Thoracic aorta (tissue), 2 donors: ENCODE results near the gene ADGRG1. TPM values are rescaled to one million over a fixed set of nuclear protein-coding genes. Genes with fewer than 3 reads are reported as not detected.

Experiments
- ATAC-seq: fragments of 150-250 bp; one replicate; pipeline ENCODE4 v1.8.0; 2017; ENCODE audit warnings: low read depth; ENCODE audit not compliant: insufficient number of reproducible peaks, low FRiP score
- DNase-seq: peaks from one replicate; pipeline ENCODE4 v3.0.0-alpha.2; 2020; ENCODE audit warnings: low spot score
- H3K27ac ChIP-seq, 2 donors: fragments of 200-600 bp; sonication (generic); 1 replicate in 1 of 2; 2 replicates in 1 of 2; pipeline ENCODE4 v1.5.1; 2016; ENCODE audit warnings: mild to moderate bottlenecking in 2 of 2, moderate library complexity in 2 of 2
- H3K27me3 ChIP-seq: fragments of 200-600 bp; sonication (generic); replicated peaks from 2 replicates; pipeline ENCODE4 v1.6.0; 2016; ENCODE audit warnings: mild to moderate bottlenecking; ENCODE audit not compliant: insufficient read depth
- H3K36me3 ChIP-seq: fragments of 200-600 bp; sonication (generic); one replicate; pipeline ENCODE4 v1.5.1; 2016
- H3K4me1 ChIP-seq, 2 donors: fragments of 200-600 bp; sonication (generic); 1 replicate in 1 of 2; 2 replicates in 1 of 2; pipeline versions ENCODE4 v1.5.1 to v1.6.0; 2016; ENCODE audit warnings: low read depth in 2 of 2, mild to moderate bottlenecking in 1 of 2; ENCODE audit not compliant: control insufficient read depth in 1 of 2
- H3K4me3 ChIP-seq: fragments of 200-600 bp; sonication (generic); 2 replicates; pipeline ENCODE4 v1.5.1; 2016; ENCODE audit warnings: mild to moderate bottlenecking
- H3K9me3 ChIP-seq: fragments of 200-600 bp; sonication (generic); 2 replicates; pipeline ENCODE4 v1.5.1; 2016
- CTCF ChIP-seq: fragments of 200-600 bp; sonication (generic); IDR thresholded peaks from one replicate; pipeline ENCODE4 v1.5.1; 2019; ENCODE audit warnings: antibody characterized with exemption
- total RNA-seq, 2 donors: library from RNA; depleted of rRNA; stranded (reverse); fragments of >200 nt; gene quantifications; one replicate each; pipeline versions ENCODE4 v1.1.0 to v1.2.3, GENCODE V29; 2016

The ADGRG1 gene
- total RNA-seq, 2 donors from 2014 or later: 5.4 to 79.1 TPM

DNA sequence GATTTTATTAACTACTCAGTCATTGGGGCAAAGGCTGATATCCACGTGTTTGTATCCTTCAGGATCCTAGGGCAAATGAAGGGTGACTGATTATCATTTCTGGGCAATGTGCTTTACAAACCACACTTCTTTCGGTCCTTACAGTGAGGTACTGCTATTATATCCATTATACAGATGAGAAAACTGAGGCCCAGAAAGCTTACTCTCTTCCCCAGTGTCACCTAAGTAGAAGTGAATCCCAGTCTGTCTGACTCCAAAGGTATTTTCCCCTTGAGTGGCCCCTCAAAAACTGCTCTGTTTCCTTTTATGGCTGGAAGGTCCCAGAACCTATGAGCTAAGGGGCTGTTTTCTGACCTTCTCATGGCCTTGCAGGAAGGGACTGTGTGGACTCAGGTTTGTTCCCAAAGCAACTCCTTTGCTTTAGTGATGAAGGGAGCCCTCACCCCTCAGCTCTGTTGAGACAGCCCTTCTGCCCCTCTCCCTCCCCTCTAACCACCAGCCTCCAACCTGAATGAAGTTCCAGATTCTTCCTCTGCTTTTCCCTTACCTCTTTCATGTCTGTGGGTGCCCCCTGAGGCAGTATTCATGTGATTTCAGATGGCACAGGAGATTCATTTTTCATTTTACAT is 27.4 kb upstream of the ADGRG1 start:
- H3K4me3 ChIP-seq: no peak overlapping the region
- ATAC-seq (no peak), DNase-seq (no peak)
- H3K27me3 ChIP-seq: no peaks in the 10 kb centered on the region
- no peaks in the 10 kb centered on the region for H3K4me1 ChIP-seq
- TF ChIP-seq CTCF: no peak
- no peaks in the 10 kb centered on the region for H3K36me3 ChIP-seq
- H3K27ac ChIP-seq: no peak overlapping the region
- no peaks in the 10 kb centered on the region for H3K9me3 ChIP-seq

- Histone ChIP-seq H3K27me3 (no peaks in the 10 kb centered on the region), H3K4me1 (no peaks in the 10 kb centered on the region), H3K36me3 (no peaks in the 10 kb centered on the region), H3K4me3 (no peak overlapping the region), H3K9me3 (no peaks in the 10 kb centered on the region), H3K27ac (no peak overlapping the region)
- TF ChIP-seq CTCF: no peak
- DNase-seq: no peak
- no peak for ATAC-seq
These were observed 26.5 kb upstream of the ADGRG1 start for GRCh38 chr16:57601801-57602478.

- Histone ChIP-seq H3K36me3 (no peaks in the 10 kb centered on the region), H3K4me1 (no peaks in the 10 kb centered on the region), H3K4me3 (no peak overlapping the region), H3K9me3 (no peaks in the 10 kb centered on the region), H3K27me3 (no peaks in the 10 kb centered on the region), H3K27ac (no peak overlapping the region)
- ATAC-seq: no peak
- TF ChIP-seq CTCF: no peak
- DNase-seq: no peak
These were observed 25.1 kb upstream of the ADGRG1 start for GRCh38 chr16:57603115-57604024.

- Histone ChIP-seq H3K27me3 (no peaks in the 10 kb centered on the region), H3K4me3 (no peak overlapping the region), H3K9me3 (no peaks in the 10 kb centered on the region), H3K27ac (no peak overlapping the region), H3K36me3 (no peaks in the 10 kb centered on the region), H3K4me1 (no peaks in the 10 kb centered on the region)
- DNase-seq (no peak), ATAC-seq (no peak)
- no peak for TF ChIP-seq CTCF
These were observed 24.3 kb upstream of the ADGRG1 start for GRCh38 chr16:57604177-57604576.
